ENCODE results near the gene RNF212. TPM values are rescaled to one million over a fixed set of nuclear protein-coding genes. Genes with fewer than 3 reads are reported as not detected.

Gene RNF212
- total RNA-seq, 1 donor from 2014 or later = 5.8 TPM

DNA sequence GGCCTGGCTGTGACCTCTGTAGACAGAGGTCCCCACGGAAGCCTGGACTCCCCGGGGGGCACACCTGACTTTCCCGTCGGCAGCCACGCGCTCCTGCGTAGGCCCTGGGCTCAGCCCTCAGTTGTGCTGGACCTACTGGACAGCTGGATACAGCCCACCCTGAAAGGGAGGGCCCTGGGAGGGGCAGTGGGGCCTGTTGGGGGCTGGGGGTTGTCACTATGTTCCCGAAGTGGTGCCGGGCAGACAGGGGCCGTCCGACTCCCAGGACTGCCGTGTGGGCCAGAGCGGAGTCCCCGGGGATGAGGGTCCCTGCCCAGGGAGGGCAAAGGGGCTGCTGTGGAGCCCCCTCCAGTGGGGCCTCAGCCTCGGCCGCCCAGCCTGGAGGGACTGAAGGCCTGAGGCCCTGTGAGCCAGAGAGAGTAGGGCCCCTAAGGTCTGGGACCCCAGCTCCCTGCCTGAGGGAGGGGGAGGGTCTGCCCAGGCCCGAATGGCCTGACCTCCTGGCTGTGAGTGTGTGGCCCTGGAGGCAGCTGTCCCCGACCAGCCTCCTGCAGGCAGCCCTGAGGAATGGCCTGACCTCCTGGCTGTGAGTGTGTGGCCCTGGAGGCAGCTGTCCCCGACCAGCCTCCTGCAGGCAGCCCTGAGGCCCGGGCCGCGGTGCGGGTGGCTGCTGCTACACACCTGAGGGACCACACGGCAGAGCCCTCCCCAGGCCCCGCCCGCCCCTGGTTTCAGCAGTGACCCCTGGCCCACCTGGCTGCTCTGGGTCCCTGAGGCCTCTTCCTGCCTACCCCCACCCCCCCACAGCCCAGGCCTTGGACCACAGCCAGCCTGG is 76.2 kb downstream of the RNF212 start:
- no peak for DNase-seq (ENCODE audit: low spot score)

DNA sequence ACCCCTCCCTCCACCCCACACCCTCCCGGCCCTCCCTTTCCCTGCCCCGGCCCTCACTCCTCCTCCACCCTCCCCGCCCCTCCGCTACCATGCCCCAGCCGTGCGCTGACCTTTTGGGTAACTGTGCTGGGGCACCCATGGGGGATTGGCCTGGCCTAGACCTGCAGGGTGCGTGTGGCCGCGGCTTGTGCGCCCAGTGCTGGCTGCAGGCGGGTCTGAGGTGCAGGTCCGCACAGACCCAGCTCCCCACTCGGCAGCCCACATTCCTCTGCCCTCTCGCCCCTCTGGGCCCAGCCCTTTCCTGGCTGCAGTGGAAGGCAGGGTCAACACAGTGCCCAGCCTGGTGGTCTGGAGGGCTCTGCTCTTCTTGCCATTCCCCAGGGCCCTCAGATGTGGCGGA is 77.3 kb downstream of the RNF212 start:
- DNase-seq (ENCODE audit: low spot score) = no peak

DNA sequence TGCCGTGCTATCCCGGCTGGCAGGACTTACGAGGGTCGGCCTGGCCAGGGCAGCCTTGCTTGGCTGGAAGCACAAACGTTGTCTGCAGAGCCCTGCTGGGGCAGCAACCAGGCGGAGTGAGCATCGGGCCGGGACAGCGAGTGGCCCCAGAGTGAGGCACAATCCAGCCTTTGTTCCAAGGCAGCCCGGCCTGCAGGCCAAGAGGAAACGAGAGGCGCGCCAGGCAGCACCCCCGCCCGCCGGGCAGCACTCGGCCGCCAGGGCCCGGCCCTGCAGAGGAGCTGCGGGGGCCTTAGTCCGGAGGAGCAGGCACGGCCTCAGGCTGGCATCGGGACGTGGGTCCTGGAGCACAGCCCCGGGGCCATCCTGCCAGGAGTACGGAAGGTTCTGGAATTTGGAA is 77.9 kb downstream of the RNF212 start:
- no peak for DNase-seq (ENCODE audit: low spot score)

DNA sequence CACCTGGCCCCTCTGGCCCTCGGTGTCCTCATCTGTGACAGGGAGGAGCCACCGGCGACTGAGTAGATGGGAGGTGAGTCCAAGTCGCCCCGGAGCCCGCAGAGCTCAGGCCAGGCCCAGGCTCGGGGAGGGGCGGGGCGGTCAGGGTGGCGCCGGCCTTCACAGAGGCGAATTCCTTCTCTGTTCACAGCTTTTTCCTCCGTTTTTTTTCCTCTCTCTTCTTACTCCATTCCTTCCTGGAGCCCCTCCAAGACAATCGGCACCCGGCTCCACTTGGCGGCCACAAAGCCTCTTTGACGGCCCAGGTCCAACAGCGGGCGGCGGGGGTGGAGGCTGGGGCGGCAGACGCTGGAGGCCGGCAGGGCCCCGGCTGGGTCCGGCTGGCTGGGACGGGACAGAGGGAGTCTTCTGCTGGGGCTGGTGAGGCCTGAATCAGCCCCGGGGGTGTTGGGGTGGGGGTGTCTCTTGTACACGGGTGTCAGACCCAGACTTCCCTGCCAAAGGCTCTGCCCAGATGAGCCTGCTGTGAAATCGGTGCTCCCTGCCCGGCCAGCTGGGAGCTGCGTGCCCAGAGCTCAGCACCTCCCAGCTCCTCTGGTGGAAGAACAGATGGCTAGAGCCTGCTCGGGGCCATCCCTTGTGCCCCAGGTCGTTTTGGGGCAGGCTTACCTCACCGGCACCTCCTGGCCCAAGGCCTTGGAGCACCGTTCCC is 79.4 kb downstream of the RNF212 start:
- no peak for DNase-seq (ENCODE audit: low spot score)

DNA sequence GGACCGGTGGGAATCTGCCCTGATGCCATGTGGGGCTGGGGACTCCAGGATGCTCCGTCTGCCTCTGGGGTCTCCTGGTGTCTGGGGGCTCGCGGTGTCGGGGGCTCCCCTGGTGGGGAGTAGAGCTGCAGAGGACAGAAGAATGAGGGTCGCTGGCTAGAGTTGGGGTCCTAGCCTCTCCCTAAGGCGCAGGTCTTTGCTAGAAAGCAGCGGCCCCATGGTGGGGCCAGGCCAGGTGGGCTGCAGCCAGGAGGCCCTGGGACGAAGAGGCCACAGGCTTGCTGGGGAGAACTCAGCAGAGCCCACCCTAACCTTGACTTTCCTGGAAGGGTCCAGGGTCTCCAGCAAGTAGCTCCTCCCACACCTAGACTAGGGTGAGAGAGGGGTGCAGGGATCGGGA is 80.5 kb downstream of the RNF212 start:
- DNase-seq (ENCODE audit: low spot score) = no peak

DNA sequence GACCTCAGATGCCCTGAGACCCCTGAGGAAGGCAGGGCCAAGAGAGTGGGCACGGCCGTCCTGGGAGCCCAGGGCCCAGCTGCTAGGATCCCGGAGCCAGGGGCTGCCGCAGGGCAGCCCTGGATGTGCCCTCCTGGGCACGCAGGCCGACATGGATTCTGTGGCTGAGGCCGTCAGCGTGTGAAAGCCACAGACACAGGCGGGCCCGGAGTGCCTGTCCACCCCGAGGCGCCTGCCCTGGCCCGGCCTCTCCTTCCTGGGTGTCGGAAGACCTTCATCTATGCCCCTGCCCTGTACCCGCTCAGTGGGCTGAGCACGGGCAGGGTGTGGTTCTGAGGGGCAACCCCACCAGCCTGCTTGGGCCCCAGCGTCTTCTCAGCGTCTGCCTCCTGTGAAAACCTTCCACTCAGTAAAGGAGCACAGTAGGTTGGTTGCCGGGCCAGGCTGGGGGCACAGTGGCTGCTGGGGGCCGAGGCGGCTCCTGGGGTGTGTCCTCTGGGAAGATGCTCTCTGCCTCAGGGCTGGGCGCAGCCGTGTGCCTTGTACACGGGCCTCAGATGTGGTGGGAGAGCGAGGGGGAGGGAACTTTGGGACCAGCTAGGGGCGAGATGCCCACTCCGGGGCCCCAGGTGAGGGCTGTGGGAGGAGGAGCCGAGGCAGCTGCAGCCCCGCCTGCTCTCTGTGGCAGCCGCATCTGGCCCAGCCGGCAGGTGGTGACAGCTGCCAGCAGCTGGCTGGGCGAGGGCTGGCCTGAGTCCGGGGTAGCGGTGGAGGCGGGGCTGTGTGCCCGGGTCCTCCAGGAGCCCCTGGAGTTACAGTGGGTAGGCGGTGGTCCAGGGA is 81.2 kb downstream of the RNF212 start:
- no peak for DNase-seq (ENCODE audit: low spot score)

DNA sequence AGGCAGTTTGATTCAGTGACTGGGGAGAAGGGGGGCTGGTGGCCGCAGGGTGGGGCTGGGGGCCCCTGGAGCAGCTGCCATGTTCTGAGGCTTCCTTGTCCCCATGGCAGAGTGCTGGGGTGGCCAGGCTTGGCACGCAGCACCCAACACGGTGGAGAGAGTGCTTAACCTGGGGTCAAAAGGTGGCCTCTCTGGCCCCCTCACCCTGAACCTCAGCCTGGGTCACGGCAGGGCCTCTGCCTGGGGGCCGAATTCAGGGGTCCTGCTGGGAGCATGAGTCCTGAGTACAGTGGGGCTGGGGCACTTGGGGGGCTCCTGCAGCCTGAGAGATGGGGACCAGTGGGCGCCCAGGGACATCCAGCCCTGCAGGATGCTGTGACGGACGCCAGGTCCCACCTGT is 82.0 kb downstream of the RNF212 start:
- DNase-seq (ENCODE audit: low spot score) = no peak

DNA sequence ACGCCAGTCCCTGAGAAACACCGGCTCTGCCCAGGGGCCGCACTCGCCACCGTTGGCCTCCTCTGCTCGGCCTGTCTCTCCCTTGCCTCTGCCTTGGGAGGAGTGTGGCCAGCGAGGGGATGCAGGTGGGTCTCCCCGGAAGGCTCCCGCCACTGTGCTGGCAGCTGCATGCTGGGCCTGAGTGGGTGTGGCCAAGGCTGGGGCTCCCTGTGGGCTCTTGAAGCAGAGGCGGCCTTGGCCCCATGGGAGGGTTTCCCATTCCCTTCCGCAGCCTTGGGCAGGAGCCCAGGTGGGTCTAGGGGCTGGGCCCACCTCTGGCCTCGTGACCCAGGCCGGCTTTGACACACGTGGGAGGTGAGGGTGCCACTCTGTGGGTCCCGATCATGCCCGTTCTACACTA is 82.8 kb downstream of the RNF212 start:
- no peak for DNase-seq (ENCODE audit: low spot score)

DNA sequence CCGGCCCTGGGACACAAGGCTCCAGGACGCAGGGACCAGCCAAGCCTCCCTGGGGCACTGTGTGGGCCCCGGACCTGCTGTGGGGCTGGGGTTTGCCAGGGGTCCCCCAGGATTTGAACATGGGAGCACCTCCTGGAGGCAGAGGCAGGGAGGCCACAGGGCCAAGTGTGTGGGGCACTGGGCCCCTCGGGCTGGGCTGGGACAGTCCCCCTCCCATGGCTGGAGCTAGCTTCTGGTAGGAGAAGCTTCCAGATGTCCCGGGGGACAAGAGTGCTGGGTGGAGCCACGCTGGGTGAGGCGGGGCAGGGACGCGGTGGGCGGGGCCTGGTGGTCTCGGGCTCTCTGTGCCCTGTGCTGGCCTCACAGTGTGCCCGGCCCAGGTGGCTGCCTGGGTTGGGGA is 83.3 kb downstream of the RNF212 start:
- no peak for DNase-seq (ENCODE audit: low spot score)

DNA sequence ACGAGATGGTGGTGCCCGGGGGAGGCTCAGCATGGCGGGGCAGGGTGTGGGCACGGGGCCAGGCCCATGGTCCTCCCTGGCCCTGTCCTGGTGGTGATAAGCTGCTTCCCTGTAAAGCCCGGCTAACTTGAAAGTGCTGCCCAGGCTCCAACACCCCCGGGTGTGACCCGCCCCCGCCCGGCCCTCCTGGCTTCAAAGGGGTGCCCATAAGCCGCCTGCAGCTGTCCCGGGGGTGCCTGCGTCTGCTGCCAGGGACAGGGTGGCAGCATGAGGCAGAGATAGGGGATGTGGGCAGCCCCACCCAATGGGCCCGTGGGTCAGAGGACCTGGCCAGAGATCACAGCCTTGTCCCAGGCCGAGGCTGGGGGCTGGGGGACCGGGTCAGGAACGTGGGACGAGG is 83.8 kb downstream of the RNF212 start:
- DNase-seq (ENCODE audit: low spot score) = no peak

DNA sequence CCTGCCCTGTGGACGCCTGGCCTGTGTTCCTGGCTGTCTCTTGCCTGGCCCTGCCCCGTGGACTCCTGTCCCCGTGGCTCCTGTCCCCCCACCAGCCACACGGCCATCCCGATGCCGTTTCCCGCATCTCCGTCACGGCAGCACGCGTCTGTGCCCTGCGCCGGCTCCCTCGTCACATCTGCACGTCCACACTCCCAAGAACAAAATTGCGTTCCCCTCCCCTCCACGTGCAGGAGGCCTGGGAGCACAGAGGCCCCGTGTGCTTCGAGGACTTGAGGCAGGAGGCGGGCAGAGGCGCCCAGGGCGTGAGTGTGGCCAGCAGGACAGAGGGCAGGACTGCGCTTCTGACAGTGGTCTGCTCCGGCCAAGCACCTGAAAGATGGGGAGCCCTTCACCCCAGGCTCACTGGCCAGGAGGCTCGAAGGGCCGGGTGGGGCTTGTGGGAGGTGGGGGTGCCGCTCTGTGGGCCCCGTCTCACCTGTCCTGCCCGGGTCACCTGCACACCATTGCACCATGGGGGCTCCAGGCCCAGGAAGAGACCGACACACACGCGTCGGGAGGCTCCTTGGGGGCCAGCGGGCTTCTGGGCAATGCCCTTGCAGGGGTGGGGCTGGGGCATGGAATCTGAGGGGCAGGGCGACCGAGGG is 84.7 kb downstream of the RNF212 start:
- no peak for DNase-seq (ENCODE audit: low spot score)

DNA sequence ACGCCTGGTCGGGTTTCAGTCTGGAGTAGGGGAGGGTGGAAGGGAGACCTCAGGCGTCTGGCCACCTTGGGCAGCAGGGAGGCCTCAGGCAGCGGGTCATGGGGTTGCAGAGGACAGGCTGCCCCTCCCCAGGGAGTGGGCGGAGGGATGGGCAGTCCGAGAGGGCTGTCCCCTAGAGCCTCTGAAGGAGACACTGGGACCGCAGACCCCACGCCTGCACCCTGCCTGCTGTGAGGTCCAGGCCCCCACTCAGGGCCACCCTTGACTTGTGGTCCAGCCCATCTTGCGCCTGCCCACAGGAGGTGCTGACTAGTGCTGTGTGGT is 85.5 kb downstream of the RNF212 start:
- DNase-seq (ENCODE audit: low spot score) = no peak

DNA sequence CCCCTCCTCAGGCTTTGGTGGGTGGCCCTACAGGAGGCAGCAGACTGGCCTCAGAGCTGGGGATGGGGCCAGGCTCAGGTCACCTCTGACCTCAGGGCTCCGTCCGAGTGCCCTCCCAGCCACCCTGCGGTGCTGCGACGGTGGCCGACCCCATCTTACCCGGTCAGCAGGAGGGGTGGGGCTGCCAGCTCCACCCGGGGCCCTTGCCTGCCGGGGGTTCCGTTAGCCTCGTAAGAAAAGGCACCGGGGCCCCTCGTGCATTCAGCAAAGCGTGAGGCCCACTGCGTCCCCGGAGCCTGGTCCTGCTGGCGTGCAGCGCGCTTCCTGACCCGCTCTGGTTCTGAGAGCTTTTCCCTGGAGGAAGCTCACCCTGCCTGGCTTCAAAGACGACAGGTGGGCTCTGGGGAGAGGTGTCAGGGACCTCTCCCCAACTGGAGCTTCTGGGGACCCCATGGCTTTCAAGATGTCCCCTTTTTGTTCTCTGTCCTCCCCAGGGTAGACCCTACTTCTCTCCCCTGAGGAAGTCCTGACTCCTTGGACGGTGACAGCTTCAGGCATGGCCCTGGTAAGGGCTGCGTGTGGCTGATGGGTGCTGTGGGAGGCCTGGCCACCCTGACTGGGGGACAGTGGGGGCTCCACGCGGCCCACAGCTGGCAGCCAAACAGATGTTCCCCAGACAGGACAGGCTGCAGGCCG is 86.0 kb downstream of the RNF212 start:
- DNase-seq (ENCODE audit: low spot score) = no peak

DNA sequence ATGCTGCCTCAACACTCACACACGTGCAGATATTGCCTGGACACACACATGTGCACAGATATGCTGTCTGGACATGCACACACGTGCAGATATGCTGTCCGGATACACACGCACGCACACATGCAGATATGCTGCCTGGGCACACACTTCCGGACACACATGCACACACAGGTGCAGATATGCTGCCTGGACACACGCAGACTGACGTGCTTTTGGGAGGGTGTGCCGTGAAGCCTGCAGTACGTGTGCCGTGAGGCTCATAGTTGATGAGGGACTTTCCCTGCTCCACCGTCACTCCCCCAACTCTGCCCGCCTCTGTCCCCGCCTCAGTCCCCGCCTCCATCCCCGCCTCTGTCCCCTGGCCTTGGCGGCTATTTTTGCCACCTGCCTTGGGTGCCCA is 87.2 kb downstream of the RNF212 start:
- no peak for DNase-seq (ENCODE audit: low spot score)

DNA sequence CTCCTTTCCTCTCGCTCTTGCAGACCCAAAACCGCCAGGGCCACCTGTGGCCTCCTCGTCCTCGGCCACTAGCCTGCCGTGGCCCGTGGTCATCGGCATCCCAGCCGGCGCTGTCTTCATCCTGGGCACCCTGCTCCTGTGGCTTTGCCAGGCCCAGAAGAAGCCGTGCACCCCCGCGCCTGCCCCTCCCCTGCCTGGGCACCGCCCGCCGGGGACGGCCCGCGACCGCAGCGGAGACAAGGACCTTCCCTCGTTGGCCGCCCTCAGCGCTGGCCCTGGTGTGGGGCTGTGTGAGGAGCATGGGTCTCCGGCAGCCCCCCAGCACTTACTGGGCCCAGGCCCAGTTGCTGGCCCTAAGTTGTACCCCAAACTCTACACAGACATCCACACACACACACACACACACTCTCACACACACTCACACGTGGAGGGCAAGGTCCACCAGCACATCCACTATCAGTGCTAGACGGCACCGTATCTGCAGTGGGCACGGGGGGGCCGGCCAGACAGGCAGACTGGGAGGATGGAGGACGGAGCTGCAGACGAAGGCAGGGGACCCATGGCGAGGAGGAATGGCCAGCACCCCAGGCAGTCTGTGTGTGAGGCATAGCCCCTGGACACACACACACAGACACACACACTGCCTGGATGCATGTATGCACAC is 88.3 kb downstream of the RNF212 start:
- no peak for DNase-seq (ENCODE audit: low spot score)

DNA sequence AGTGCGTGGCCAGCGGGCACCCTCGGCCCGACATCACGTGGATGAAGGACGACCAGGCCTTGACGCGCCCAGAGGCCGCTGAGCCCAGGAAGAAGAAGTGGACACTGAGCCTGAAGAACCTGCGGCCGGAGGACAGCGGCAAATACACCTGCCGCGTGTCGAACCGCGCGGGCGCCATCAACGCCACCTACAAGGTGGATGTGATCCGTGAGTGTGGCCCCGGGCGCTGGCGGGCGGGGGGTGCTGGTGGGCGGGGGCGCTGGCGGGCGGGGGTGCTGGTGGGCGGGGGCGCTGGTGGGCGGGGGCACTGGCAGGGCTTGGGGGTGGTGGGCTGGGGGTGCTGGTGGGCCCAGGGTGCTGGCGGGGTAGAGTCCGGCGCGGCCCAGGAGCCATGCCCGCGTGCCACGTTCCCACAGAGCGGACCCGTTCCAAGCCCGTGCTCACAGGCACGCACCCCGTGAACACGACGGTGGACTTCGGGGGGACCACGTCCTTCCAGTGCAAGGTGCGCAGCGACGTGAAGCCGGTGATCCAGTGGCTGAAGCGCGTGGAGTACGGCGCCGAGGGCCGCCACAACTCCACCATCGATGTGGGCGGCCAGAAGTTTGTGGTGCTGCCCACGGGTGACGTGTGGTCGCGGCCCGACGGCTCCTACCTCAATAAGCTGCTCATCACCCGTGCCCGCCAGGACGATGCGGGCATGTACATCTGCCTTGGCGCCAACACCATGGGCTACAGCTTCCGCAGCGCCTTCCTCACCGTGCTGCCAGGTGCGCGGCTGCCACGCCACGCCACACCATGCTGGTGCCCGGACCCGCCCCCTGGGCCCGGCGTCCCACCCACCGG is 89.2 kb downstream of the RNF212 start:
- no peak for DNase-seq (ENCODE audit: low spot score)

DNA sequence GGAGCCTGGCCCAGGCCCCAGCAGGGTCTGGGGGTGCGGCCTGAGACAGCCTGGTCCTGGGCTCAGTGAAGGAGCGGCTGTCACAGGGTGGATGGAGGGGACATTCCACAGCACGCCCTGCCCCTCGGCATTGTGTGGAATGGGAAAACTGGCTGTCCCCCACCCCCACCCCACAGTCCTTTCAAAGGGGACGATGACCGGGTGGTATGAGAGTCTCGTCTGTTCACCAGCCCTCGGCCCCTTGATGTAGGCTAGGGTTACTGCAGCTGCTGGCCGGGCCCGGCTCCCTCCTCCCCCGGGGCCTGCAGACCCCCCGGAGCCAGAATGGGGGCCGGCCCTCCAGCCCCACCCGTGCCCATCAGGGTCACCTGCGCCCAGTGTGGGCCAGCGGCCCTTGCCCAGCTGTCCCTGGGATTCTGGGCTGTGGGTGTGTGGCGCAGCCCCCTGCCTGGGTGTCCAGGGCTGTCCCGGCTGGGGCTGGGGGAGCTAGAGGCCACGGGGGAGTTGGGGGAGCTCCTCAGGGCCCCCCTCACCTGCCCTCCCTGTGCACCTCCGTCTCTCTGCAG is 90.2 kb downstream of the RNF212 start:
- DNase-seq (ENCODE audit: low spot score) = no peak

DNA sequence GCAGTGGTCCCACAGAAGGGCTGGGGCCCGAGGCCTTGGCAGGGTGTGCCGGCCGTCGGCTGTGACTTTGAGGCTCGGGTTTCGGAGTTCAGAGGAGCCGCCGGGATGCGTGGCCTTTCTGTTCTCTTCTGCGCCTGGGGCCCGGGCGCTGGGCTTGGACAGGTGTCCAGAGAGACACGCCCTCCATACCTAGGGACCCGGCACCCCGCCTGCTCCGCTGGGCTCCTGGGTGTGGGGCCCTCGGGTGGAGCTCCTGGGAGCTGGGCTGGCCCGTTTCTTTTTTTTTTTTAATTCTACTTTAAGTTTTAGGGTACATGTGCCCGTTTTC is 90.7 kb downstream of the RNF212 start:
- DNase-seq (ENCODE audit: low spot score) = no peak

DNA sequence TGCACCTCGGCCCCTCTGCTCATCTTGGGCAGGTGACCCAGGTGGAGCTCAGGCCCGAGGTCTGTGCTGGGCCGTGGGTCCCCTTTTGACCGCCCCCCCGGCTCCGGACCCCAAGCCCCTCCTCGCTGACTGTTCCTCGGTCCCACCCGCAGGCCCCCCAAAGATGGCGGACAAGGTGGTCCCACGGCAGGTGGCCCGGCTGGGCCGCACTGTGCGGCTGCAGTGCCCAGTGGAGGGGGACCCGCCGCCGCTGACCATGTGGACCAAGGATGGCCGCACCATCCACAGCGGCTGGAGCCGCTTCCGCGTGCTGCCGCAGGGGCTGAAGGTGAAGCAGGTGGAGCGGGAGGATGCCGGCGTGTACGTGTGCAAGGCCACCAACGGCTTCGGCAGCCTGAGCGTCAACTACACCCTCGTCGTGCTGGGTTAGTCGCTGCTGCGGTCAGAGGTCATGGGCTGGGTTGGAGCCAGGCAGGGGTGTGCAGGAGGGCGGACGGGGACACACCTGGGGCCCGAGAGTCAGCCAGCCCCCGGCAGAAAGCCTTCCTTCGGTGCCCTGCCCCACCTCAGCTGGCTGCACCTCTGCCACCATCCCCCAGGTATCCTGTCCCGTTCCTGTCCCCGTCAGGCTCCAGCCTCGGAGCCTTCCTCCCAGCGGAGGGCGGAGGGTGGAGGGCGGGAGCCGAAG is 91.2 kb downstream of the RNF212 start:
- no peak for DNase-seq (ENCODE audit: low spot score)
